ENCODE results near the gene KRTAP20-2.

The KRTAP20-2 gene

GRCh38 chr21:30672985-30673650 lies 38.1 kb downstream of the KRTAP20-2 start:
- no peak overlapping the region for H3K27ac ChIP-seq
- DNase-seq (ENCODE audit: low read depth, low spot score): no peak

- no peak for DNase-seq (ENCODE audit: low read depth, low spot score)
- no peak overlapping the region for H3K27ac ChIP-seq
These were observed 39.3 kb downstream of the KRTAP20-2 start for GRCh38 chr21:30674312-30674711.

GRCh38 chr21:30676737-30677136 lies 41.7 kb downstream of the KRTAP20-2 start:
- DNase-seq (ENCODE audit: low read depth, low spot score): no peak
- H3K27ac ChIP-seq: no peak overlapping the region

GRCh38 chr21:30680586-30680985 lies 45.6 kb downstream of the KRTAP20-2 start:
- DNase-seq (ENCODE audit: low read depth, low spot score): no peak
- no peak overlapping the region for H3K27ac ChIP-seq

- no peak for DNase-seq (ENCODE audit: low read depth, low spot score)
- H3K27ac ChIP-seq: no peak overlapping the region
These were observed 49.5 kb downstream of the KRTAP20-2 start for GRCh38 chr21:30684506-30684905.

All from epithelial cell of prostate (primary cell).